AG04450 (cell line): ENCODE results near the gene AFF1. TPM values are rescaled to one million over a fixed set of nuclear protein-coding genes. Genes with fewer than 3 reads are reported as not detected.

Source experiments
- CTCF ChIA-PET: fragments of 300-600, 350-600 bp; formaldehyde crosslinking; extraction: SDS; loops from one replicate; lab custom pipeline; 2022; ENCODE audit warnings: antibody characterized with exemption, inconsistent platforms; lab: Charles Lee
- POLR2A ChIA-PET: fragments of 350-600 bp; formaldehyde crosslinking; extraction: SDS; loops from one replicate; lab custom pipeline; 2021; ENCODE audit warnings: antibody characterized with exemption, inconsistent platforms; lab: Yijun Ruan, JAX
- DNase-seq: peaks from one replicate; pipeline ENCODE4 v3.0.0-alpha.2; 2011; ENCODE audit warnings: low read depth, low spot score
- H3K27ac ChIP-seq: one replicate; pipeline ENCODE4 v1.5.1; 2012; ENCODE audit warnings: low read depth, low read length, control low read depth
- H3K27me3 ChIP-seq: one replicate; pipeline ENCODE4 v1.6.0; 2012; ENCODE audit warnings: low read length; ENCODE audit not compliant: control insufficient read depth, insufficient read depth
- H3K4me3 ChIP-seq: 2 replicates; pipeline ENCODE4 v1.5.1; 2011; ENCODE audit warnings: mild to moderate bottlenecking, low read depth, low read length, control low read depth
- H3K9me3 ChIP-seq: 2 replicates; pipeline ENCODE4 v1.5.1; 2012; ENCODE audit warnings: low read length; ENCODE audit not compliant: control insufficient read depth, insufficient read depth
- CTCF ChIP-seq: IDR thresholded peaks from 2 replicates; pipeline ENCODE4 v1.5.1; 2011; ENCODE audit warnings: low read depth, low read length, control low read depth, inconsistent platforms
- polyA plus RNA-seq: library from polyadenylated mRNA; depleted of rRNA; stranded (reverse); fragments of >200 nt; gene quantifications from 2 replicates; pipeline ENCODE4 v1.2.3, GENCODE V29; 2011

AFF1 gene
- polyA plus RNA-seq, 1 experiment: 17.2 TPM

- no peak for DNase-seq
- Histone ChIP-seq H3K27ac (peak overlapping the region; percentile 99), H3K9me3 (no peaks in the 10 kb centered on the region), H3K4me3 (peak overlapping the region; percentile 71), H3K27me3 (no peaks in the 10 kb centered on the region)
- CTCF ChIA-PET: interaction anchor here (0.6 to 7.4 kb wide), 6 partner anchors 10 to 86 kb away, joined by 3 to 62 read pairs (median 4); partner anchors contain the start of gene AFF1
- TF ChIP-seq CTCF: no peak
- POLR2A ChIA-PET: interaction anchor here (0.6 to 2.9 kb wide), 10 partner anchors 23 to 88 kb away, joined by 3 to 40 read pairs (median 4); partner anchors contain the start of gene AFF1
Observed at GRCh38 chr4:87007528-87008446, 73.0 kb downstream of the AFF1 start.

GRCh38 chr4:87009095-87009648 lies 74.4 kb downstream of the AFF1 start:
- CTCF ChIA-PET: interaction anchor here (1.0 to 7.4 kb wide), 4 partner anchors 45 to 87 kb away, joined by 4 to 62 read pairs (median 6); partner anchors contain the start of gene AFF1
- POLR2A ChIA-PET: interaction anchor here (1.2 kb wide), 1 partner anchor 74 kb away, joined by 6 read pairs; the partner anchor contains the start of gene AFF1
- Histone ChIP-seq H3K4me3 (peak overlapping the region; percentile 8; the same call in 1 of the 2 replicates), H3K27ac (no peak overlapping the region), H3K27me3 (no peaks in the 10 kb centered on the region), H3K9me3 (no peaks in the 10 kb centered on the region)
- TF ChIP-seq CTCF: no peak
- DNase-seq: no peak

- Histone ChIP-seq H3K27me3 (no peaks in the 10 kb centered on the region), H3K9me3 (no peaks in the 10 kb centered on the region), H3K27ac (no peak overlapping the region), H3K4me3 (no peak overlapping the region)
- no peak for DNase-seq
- no peak for TF ChIP-seq CTCF
- CTCF ChIA-PET: interaction anchor here (0.5 to 7.4 kb wide), 5 partner anchors 49 to 205 kb away, joined by 3 to 62 read pairs (median 6); partner anchors contain the start of gene AFF1
- POLR2A ChIA-PET: no interaction called here
Observed at GRCh38 chr4:87010192-87010591, 75.4 kb downstream of the AFF1 start.

GRCh38 chr4:87011340-87012034 lies 76.7 kb downstream of the AFF1 start:
- Histone ChIP-seq H3K27ac (no peak overlapping the region), H3K9me3 (no peaks in the 10 kb centered on the region), H3K27me3 (no peaks in the 10 kb centered on the region), H3K4me3 (no peak overlapping the region)
- CTCF ChIA-PET: interaction anchor here (0.6 to 2.2 kb wide), 5 partner anchors 82 to 224 kb away, joined by 3 to 17 read pairs (median 5); no protein-coding TSS in a partner anchor
- POLR2A ChIA-PET: interaction anchor here (0.7 to 1.0 kb wide), 3 partner anchors 20 to 89 kb away, joined by 3 read pairs; no protein-coding TSS in a partner anchor
- no peak for TF ChIP-seq CTCF
- DNase-seq: no peak
